Stimulated activated CD4-positive, alpha-beta T cell treated with anti-CD3 and anti-CD28 coated beads, Interleukin-4, amount 100 ng/mL, for 1 hour (primary cell): ENCODE measurements around the gene NAA30.
"Not testable (repeated sequence)": the region's sequence is repeated elsewhere in the genome, so short reads cannot be mapped to it uniquely, and the experiment has no call there.

ENCODE experiments used
- DNase-seq: peaks from one replicate; pipeline ENCODE4 v3.0.0-alpha.2; 2020

Gene NAA30

GRCh38 chr14:57390037-57390805 lies at the start of gene NAA30:
Gene NAA30, plus strand, starts transcription at chr14:57390586. Its CDS starts 372 bp downstream, at chr14:57390958.
- DNase-seq = peak; percentile 91

DNA sequence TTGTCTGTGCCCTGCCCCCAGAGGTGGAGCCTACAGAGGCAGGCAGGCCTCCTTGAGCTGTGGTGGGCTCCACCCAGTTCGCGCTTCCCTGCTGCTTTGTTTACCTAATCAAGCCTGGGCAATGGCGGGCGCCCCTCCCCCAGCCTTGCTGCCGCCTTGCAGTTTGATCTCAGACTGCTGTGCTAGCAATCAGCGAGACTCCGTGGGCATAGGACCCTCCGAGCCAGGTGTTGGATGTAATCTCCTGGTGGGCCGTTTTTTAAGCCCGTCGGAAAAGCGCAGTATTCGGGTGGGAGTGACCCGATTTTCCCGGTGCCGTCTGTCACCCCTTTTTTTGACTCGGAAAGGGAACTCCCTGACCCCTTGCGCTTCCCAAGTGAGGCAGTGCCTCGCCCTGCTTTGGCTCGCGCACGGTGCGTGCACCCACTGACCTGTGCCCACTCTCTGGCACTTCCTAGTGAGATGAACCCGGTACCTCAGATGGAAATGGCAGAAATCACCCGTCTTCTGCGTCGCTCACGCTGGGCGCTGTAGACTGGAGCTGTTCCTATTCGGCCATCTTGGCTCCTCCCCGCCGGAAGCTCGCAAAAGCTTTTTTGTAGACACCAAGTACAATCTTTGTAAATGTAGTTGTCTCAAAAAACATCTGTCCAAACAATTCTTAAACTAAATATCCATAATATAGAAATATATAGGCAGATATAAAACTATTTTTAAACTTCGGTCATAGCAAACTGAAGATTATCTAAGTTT lies 46.7 kb upstream of the NAA30 start:
- not testable (repeated sequence) for DNase-seq

DNA sequence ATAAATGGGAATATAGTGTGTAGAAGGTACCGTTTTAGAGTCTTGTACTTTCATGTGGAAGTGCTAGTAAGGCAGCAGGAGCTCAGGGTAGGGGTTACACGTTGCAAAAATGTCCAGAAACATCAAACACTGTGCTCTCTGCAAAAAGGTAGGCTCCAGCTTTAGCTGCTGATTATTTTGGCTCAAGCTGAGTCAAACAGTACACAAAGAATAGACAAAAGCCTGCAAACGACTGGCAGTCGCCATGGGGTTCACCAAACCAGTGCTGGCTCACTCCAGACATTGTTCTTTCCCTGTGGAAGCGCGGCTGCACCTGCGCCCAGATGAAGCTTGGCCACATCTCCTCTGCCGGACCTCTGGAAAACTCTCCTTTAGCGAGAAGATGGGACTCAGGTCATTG lies 45.3 kb upstream of the NAA30 start:
- DNase-seq = no peak

DNA sequence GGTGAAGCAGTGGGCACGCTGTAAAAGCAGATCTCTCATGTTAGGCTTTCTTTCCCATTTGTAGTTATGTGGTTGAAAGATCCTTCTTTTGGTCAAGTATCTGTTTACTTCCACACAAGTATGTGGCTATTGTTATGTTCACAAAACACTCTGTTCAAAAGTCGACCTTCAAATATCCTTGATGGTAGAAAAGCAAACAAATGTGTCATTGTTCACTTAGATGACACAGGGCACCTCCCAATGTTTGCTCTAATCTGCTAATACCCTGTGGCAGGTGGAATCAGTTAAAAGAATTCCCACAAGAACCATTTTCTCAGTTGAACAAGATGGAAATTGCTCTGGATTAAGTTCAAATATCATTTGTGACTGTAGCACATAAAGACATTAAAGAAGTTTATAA lies 43.6 kb upstream of the NAA30 start:
- DNase-seq = no peak

GRCh38 chr14:57352396-57353170 lies 37.8 kb upstream of the NAA30 start:
- DNase-seq = no peak

DNA sequence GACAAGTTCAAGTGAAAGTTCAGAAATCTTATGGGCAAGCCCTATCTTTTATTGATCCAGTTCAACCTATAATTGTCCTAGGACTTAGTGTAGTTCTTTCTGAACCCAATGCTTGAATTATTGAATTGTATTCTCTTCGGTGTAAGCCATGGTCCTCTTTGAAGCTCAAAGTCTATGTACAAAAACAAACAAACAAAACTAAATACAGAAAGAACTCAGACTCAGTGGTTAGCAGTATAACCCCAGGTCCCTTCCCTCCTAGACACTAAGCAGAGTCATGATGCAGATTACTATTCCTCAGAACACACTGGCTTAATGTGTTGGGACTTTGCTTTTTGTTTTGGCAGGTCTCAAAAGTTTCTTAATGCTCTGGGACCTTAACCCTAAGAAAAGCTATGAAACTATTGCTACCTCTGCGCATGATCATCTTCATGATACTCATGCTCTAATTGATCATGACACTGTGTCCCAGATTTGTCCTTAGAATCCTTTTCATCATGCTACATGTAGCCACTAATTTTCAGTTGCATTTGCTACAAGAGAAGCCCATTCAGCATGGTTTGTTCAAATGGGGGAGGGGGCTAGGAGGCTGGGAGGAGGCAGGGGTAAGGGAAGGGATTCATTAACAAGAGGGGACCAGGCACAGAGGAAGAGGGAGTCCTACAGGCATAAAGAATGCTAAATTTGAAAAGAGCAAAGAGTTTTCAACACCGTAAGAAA lies 35.1 kb upstream of the NAA30 start:
- no peak for DNase-seq

GRCh38 chr14:57362361-57362760 lies 28.0 kb upstream of the NAA30 start:
- DNase-seq = no peak

DNA sequence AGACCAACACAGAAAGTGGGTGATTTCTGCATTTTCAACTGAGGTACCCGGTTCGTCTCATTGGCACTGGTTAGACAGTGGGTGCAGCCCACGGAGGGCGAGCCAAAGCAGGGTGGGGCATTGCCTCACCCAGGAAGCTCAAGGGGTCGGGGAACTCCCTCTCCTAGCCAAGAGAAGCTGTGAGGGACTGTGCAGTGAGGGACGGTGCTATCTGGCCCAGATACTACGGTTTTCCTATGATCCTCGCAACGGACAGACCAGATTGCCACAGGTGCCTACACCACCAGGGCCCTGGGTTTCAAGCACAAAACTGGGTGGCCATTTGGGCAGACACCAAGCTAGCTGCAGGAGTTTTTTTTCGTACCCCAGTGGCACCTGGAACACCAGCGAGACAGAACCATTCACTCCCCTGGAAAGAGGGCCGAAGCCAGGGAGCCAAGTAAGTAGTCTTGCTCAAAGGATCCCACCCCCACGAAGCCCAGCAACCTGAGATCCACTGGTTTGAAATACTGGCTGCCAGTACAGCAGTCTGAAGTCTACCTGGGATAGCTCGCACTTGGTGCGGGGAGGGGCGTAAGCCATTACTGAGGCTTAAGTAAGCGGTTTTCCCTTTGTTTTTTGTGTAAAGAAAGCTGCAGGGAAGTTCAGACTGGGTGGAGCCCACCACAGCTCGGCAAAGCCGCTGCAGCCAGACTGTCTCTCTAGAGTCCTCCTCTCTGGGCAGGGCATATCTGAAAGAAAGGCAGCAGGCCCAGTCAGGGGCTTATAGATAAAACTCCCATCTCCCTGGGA lies 25.5 kb upstream of the NAA30 start:
- no peak for DNase-seq

DNA sequence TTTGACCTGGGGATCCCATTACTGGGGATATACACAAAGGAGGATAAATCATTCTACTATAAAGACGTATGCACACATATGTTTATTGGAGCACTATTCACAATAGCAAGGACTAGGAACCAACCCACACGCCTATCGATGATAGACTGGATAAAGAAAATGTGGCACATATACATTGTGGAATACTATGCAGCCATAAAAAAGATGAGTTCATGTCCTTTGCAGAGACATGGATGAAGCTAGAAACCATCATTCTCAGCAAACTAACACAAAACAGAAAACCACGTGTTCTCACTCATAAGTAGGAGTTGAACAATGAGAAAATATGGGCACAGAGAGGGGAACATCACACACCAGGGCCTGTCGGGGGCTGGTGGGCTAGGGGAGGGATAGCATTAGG lies 20.2 kb upstream of the NAA30 start:
- not testable (repeated sequence) for DNase-seq

- DNase-seq = no peak
These were observed 19.4 kb upstream of the NAA30 start for GRCh38 chr14:57371013-57371412.

GRCh38 chr14:57375156-57375555 lies 15.2 kb upstream of the NAA30 start:
- DNase-seq = no peak

- no peak for DNase-seq
These were observed 11.7 kb upstream of the NAA30 start for GRCh38 chr14:57378661-57379060.

- DNase-seq = no peak
These were observed 9.5 kb upstream of the NAA30 start for GRCh38 chr14:57380935-57381334.

GRCh38 chr14:57382283-57382682 lies 8.1 kb upstream of the NAA30 start:
- no peak for DNase-seq

DNA sequence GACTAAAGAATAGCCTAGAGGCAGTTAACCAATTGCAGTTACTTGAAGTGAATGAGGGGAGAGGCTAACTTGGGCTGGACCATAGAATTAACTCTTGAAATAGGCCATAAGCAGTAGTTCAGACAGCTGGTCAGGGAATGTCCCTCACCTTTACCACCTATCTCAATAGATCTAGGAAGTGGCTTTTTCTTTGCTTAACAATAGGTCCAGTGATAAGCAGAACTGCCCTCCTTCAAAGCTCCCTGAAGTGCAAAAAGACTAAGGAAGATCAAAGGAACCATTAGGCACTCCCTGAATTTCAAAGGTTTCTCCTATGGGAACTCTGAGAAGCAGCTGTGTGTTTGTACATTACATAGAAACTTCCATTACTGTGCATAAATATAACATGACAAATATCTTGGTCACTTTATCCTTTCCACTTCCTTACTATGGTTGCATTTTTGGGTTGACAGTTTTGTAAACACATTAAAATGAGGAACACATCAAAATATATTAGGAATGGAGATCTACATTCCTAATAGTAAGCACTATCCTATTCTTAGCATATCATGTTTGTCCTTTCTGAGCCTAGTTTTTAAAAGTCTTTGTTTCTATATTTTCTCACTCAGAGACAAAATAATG lies 7.2 kb upstream of the NAA30 start:
- no peak for DNase-seq

- DNase-seq = no peak
These were observed 2.3 kb upstream of the NAA30 start for GRCh38 chr14:57388067-57388466.

GRCh38 chr14:57389646-57390036 lies 745 bp upstream of the NAA30 start:
- peak; percentile 2 for DNase-seq

- DNase-seq = peak; percentile 33
These were observed 575 bp downstream of the NAA30 start for GRCh38 chr14:57390806-57391516.

DNA sequence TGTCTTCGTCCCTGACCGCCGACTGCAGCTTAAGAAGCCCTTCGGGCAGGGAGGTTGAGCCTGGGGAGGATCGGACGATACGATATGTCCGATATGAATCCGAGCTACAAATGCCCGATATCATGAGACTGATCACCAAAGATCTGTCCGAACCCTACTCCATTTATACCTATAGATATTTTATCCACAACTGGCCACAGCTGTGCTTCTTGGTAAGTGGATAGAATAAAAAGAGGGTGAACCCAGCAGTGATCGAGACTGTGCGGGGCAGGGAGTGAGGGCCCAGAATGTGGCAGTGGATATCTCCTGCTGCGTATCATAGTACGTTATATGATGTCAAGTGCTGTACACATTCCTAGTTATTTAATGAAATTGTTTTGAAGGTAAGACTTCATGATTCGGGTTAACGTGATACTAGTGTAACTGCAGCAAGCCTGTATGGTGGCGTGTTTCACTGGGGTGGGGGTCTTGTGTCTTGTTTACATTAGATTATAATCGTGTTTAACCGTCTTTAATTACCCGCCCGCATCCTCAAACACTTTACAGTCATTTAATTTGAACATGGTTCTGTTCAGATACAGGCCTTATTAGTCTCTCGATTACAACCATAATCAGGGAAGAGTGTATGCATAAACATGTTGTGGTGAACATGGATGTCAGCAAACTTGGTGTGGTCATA lies 1.3 kb downstream of the NAA30 start:
- DNase-seq = no peak

- no peak for DNase-seq
These were observed 2.4 kb downstream of the NAA30 start for GRCh38 chr14:57392830-57393229.
